ENCODE measurements around the gene SLC6A3.

The SLC6A3 gene

DNA sequence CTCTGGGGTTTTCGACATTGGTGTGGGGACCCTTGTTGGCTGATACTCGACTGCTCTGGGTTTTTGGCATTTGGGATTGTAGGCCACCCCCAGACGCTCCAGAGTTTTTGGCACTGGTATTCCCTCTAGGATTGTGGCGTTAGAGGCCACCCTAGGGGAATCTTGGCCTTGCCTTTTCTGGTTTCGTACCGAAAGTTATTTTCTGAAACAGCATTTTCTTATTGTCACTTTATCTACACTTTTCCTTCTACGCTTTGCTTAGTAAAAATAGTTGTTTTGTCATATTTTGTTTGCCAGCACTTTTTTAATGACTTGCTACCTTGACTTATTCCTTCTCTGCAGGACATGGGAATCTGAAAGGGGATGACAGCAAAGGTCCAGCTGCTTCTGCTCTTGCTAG lies 75.2 kb downstream of the SLC6A3 start:
- TF ChIP-seq, protein P1, sequence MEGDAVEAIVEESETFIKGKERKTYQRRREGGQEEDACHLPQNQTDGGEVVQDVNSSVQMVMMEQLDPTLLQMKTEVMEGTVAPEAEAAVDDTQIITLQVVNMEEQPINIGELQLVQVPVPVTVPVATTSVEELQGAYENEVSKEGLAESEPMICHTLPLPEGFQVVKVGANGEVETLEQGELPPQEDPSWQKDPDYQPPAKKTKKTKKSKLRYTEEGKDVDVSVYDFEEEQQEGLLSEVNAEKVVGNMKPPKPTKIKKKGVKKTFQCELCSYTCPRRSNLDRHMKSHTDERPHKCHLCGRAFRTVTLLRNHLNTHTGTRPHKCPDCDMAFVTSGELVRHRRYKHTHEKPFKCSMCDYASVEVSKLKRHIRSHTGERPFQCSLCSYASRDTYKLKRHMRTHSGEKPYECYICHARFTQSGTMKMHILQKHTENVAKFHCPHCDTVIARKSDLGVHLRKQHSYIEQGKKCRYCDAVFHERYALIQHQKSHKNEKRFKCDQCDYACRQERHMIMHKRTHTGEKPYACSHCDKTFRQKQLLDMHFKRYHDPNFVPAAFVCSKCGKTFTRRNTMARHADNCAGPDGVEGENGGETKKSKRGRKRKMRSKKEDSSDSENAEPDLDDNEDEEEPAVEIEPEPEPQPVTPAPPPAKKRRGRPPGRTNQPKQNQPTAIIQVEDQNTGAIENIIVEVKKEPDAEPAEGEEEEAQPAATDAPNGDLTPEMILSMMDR (IDR thresholded peaks at IDR 0.05) = no peak

DNA sequence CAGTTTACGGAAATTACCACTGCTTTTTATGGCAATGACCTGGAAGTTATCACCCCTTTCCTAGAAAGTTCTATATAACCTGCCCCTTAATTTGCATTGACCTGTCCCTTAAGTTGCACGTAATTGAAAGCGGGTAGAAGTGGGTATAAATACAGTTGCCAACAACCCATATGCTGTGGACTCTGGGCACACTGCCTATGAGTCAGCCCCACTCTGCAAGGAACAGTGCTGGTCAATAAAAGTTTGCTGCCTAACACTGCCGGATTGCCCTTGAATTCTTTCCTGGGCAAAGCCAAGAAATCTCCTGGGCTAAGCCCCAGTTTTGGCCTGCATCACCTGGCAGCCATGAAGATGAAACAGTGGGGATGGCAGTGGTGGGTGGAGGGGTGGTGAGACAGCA lies 76.5 kb downstream of the SLC6A3 start:
- TF ChIP-seq, protein P1 (IDR thresholded peaks at IDR 0.05) = no peak

DNA sequence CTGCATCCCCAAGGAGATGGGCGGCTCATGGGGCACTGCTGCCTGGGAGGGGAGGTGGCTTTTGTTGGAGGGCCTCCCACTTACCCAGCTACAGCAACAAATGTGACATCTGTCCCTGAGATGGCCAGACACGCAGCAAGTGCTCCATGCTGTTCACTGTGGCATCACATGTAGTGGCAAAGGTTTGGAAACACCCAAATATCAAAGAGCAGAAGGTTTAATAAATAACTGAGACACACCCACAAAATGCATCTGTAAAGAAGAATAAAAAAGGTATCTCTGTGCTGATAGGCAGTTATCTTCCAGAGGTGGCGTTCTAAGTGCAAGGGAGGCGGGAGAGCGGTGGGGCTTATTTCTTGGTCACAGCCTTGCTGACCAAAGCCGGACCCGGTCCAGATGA lies 77.0 kb downstream of the SLC6A3 start:
- TF ChIP-seq, protein P1 (IDR thresholded peaks at IDR 0.05) = no peak

DNA sequence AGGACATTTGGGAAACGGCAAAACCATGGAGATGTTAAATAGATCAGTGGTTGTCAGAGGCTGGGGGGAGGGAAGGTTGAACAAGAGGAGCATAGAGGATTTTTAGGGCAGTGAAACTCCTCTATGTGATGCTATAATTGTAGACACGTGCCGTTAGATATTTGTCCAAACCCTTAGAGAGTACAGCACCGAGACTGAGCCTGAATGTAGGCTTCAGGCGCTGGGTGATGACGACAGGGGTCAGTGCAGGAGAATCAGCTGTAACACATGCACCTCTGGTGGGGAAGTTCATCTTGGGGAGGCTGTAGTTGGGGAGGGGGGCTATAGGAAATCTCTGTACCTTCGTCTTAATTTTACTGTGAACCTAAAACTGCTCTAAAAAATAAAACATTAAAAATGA lies 78.1 kb downstream of the SLC6A3 start:
- TF ChIP-seq, protein P1 (IDR thresholded peaks at IDR 0.05) = no peak

DNA sequence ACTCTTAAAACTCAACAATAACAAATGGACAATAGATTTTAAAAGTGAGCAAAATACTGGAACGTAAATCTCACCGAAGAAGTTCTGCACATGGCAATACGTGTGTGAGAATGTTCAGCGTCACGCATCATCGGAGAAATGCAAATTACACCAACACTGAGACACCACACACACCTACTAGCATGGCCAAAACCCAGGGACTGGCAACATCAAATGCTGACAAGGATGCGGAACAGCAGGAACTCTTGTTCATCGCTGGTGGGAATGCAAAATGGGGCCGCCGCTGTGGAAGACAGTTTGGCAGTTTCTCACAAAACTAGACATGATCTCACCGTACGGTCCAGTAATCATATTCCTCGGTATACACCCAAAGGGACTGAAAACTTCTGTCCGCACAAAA lies 78.7 kb downstream of the SLC6A3 start:
- TF ChIP-seq, protein P1 (IDR thresholded peaks at IDR 0.05) = no peak

DNA sequence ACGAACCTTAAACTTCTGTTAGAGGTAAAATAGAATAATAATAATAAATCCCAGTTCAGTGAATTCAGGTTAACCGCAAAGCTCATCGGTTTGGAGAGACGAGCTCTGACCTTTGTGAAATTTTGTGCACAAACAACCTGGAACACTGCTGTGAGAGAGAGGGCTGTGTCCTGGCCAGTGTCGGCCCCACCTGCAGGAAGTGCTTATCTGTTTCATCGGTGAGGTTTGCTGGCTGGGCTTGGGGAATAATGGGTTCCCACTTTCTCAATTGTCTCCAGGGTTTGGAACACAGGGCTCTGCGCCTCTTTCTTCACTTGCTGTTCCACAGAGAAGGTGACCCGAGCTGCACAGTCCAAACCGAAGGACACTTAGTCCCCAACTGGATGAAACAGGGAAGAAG lies 81.0 kb downstream of the SLC6A3 start:
- TF ChIP-seq, protein P1 (IDR thresholded peaks at IDR 0.05) = no peak

DNA sequence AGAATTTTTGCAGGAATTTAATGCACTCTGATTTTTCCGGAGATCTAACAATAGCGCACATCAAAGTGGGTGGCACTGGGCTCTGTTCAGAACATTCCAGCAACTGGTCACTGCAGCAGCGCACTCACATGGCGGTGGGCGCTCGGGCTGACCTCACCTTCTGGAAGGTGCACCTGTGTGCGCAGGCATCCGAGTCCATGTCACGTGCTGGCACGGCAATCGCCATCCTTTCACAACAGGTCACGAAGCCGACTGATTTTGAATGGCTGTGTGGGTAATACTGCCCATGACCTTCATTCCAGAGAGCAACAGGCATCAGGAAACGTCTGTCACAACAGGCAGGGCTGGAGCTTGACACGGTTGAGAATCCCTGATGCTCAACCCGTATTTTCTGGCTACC lies 81.7 kb downstream of the SLC6A3 start:
- TF ChIP-seq, protein P1 (IDR thresholded peaks at IDR 0.05) = no peak

DNA sequence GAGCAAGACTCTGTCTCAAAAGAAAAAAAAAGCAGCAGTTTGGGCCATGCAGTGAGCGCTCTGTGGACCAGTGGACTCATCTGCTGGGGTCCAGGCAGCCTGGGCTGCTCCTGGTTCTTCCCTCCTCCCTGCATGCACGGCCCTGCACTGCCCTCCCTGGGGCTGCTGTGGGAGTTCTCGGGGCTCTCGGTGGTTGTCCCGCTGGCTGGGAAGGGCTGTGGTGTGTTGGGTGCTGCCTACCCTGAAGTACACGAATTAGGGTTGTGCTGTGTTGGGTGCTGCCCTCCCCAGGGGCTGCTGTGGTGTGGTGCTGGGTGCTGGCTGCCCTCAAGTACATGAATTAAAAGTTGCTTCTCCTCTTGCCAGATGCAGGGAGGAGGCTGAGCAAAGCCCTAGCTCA lies 82.1 kb downstream of the SLC6A3 start:
- TF ChIP-seq, protein P1 (IDR thresholded peaks at IDR 0.05) = no peak

Measured in LNCAP (cell line).